PC-3 (cell line): ENCODE results near the gene SPRED1. TPM values are rescaled to one million over a fixed set of nuclear protein-coding genes. Genes with fewer than 3 reads are reported as not detected.
A peak's percentile ranks its signal among the peaks of the same experiment; 100 is the strongest.

Experiments used
- ATAC-seq: fragments of 200-7000 bp; cut with Tn5 transposase; 2 replicates; pipeline ENCODE4 v1.9.1; 2020; ENCODE audit warnings: mild to moderate bottlenecking, moderate library complexity
- BruUV-seq: library from RNA; stranded (reverse); fragments of 400-500 nt; replicated peaks from 2 replicates; lab custom pipeline; 2021; lab: Mats Ljungman, UMichigan
- CTCF ChIA-PET: fragments of 300-600 bp; sonication (Branson Sonifier 250); formaldehyde crosslinking; loops from one replicate; lab custom pipeline; 2022; ENCODE audit warnings: antibody characterized with exemption; lab: Charles Lee
- POLR2A ChIA-PET: fragments of 300-600 bp; sonication (Branson Sonifier 250); formaldehyde crosslinking; loops from one replicate; lab custom pipeline; 2022; ENCODE audit warnings: antibody characterized with exemption; ENCODE audit not compliant: unreplicated experiment; lab: Charles Lee
- DNase-seq: peaks from one replicate; pipeline ENCODE4 v3.0.0-alpha.2; 2015
- H2AFZ ChIP-seq: fragments of 300-600 bp; sonication (generic); 2 replicates; pipeline ENCODE4 v1.6.0; 2016; ENCODE audit warnings: antibody characterized with exemption, low read length
- H3F3A ChIP-seq: fragments of 300-600 bp; sonication (generic); one replicate; pipeline ENCODE4 v1.6.0; 2017; ENCODE audit warnings: antibody characterized with exemption, low read length, control low read depth, mild to moderate bottlenecking; ENCODE audit not compliant: unreplicated experiment
- H3K27ac ChIP-seq: fragments of 300-600 bp; sonication (generic); 2 replicates; pipeline ENCODE4 v1.5.1; 2016; ENCODE audit warnings: mild to moderate bottlenecking, low read length
- H3K27me3 ChIP-seq: fragments of 300-600 bp; sonication (generic); 2 replicates; pipeline ENCODE4 v1.6.1; 2016; ENCODE audit warnings: low read length, mixed read lengths
- H3K36me3 ChIP-seq: fragments of 300-600 bp; sonication (generic); 2 replicates; pipeline ENCODE4 v1.6.1; 2016; ENCODE audit warnings: low read depth, mixed run types, low read length, mixed read lengths
- H3K4me1 ChIP-seq: fragments of 300-600 bp; sonication (generic); 2 replicates; pipeline ENCODE4 v1.5.1; 2016; ENCODE audit warnings: low read length; ENCODE audit not compliant: insufficient read depth
- H3K4me2 ChIP-seq: fragments of 300-600 bp; sonication (generic); 2 replicates; pipeline ENCODE4 v1.6.0; 2016; ENCODE audit warnings: low read length
- H3K4me3 ChIP-seq: fragments of 300-600 bp; sonication (generic); 2 replicates; pipeline ENCODE4 v1.5.1; 2016; ENCODE audit warnings: mild to moderate bottlenecking, low read length, mixed read lengths
- H3K79me2 ChIP-seq: fragments of 300-600 bp; sonication (generic); 2 replicates; pipeline ENCODE4 v1.6.1; 2017; ENCODE audit warnings: low read length, mixed read lengths
- H3K9ac ChIP-seq: fragments of 300-600 bp; sonication (generic); 2 replicates; pipeline ENCODE4 v1.6.0; 2016; ENCODE audit warnings: mild to moderate bottlenecking, low read length
- H3K9me2 ChIP-seq: fragments of 300-600 bp; sonication (generic); replicated peaks from 2 replicates; pipeline ENCODE4 v1.6.1; 2016; ENCODE audit warnings: mixed run types, low read length, mixed read lengths
- H3K9me3 ChIP-seq: fragments of 300-600 bp; sonication (generic); 2 replicates; pipeline ENCODE4 v1.6.1; 2016; ENCODE audit warnings: low read length, mixed read lengths
- H4K20me1 ChIP-seq: fragments of 300-600 bp; sonication (generic); 2 replicates; pipeline ENCODE4 v1.6.1; 2016; ENCODE audit warnings: low read length, mixed read lengths
- EZH2 ChIP-seq: fragments of 300-600 bp; sonication (generic); IDR thresholded peaks from one replicate; pipeline ENCODE4 v1.6.1; 2017; ENCODE audit warnings: antibody characterized with exemption, mild to moderate bottlenecking, low read length; ENCODE audit not compliant: unreplicated experiment
- EZH2phosphoT487 ChIP-seq: fragments of 300-600 bp; sonication (generic); IDR thresholded peaks from 2 replicates; pipeline ENCODE4 v1.6.1; 2018; ENCODE audit warnings: mild to moderate bottlenecking, antibody characterized with exemption, low read length, borderline replicate concordance
- intact Hi-C: fragments of 100-400 bp; cut with micrococcal nuclease; formaldehyde crosslinking; loops from 2 replicates; pipeline ENCODE4 v1.9.0; 2023
- total RNA-seq: library from RNA; depleted of rRNA; stranded (reverse); fragments of >200 nt; gene quantifications from 2 replicates; pipeline ENCODE4 v1.2.3, GENCODE V29; 2014
- TF ChIP-seq, protein P1 (sequence below): fragments of 300-600 bp; sonication (generic); conservative IDR thresholded peaks from 2 replicates; pipeline ENCODE4 v1.5.1; 2017; ENCODE audit warnings: antibody characterized with exemption, low read depth, mild to moderate bottlenecking, low read length

Gene SPRED1
- total RNA-seq, 1 experiment from 2014 or later, result 39.7 TPM

DNA sequence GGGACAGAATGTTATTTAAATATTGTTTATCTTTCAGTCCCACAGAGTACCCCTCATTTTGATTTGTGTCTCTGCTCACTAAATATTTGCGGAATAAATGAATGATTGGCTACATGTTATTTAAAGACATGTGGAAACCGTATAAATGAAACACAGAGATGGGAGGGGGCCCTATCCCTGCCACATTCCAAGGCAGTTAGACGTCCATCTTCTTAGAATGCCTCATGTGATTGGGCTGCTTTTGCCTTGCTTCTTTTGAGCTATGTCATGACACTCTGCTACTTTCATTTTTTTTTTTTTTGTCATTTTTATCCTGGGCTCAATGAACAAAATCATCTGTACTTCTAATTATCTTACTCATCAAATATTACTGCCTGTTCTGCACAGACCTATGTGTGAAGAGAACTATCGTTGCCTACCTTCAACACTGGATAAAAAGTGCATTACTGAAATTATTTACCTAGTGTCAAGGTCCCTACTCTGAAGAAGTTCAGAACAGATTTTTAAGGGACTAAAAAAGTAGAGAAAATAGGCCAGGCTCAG is 117.4 kb downstream of the SPRED1 start:
- Histone ChIP-seq H2AFZ (no peak overlapping the region), H3K36me3 (no peaks in the 10 kb centered on the region), H3K9me3 (no peaks in the 10 kb centered on the region), H3F3A (no peaks in the 10 kb centered on the region), H3K27me3 (peaks cover 12% of the 10 kb centered on the region; the same call in 1 of the 2 replicates), H3K79me2 (no peaks in the 10 kb centered on the region), H3K4me3 (no peak overlapping the region), H3K27ac (no peak overlapping the region), H3K9ac (no peak overlapping the region), H3K4me1 (no peaks in the 10 kb centered on the region), H3K4me2 (no peak overlapping the region), H3K9me2 (no peaks in the 10 kb centered on the region), H4K20me1 (no peaks in the 10 kb centered on the region)
- no TSS peak for BruUV-seq
- CTCF ChIA-PET, result interaction anchor here (0.6 kb wide), 1 partner anchor 911 kb away, joined by 4 read pairs; no protein-coding TSS in a partner anchor
- POLR2A ChIA-PET, result no interaction called here
- DNase-seq (no peak), ATAC-seq (no peak)
- TF ChIP-seq EZH2, result no peak
- no peak for TF ChIP-seq EZH2phosphoT487
- TF ChIP-seq, protein P1, sequence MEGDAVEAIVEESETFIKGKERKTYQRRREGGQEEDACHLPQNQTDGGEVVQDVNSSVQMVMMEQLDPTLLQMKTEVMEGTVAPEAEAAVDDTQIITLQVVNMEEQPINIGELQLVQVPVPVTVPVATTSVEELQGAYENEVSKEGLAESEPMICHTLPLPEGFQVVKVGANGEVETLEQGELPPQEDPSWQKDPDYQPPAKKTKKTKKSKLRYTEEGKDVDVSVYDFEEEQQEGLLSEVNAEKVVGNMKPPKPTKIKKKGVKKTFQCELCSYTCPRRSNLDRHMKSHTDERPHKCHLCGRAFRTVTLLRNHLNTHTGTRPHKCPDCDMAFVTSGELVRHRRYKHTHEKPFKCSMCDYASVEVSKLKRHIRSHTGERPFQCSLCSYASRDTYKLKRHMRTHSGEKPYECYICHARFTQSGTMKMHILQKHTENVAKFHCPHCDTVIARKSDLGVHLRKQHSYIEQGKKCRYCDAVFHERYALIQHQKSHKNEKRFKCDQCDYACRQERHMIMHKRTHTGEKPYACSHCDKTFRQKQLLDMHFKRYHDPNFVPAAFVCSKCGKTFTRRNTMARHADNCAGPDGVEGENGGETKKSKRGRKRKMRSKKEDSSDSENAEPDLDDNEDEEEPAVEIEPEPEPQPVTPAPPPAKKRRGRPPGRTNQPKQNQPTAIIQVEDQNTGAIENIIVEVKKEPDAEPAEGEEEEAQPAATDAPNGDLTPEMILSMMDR, result no peak
- intact Hi-C loops, result no loop called here

DNA sequence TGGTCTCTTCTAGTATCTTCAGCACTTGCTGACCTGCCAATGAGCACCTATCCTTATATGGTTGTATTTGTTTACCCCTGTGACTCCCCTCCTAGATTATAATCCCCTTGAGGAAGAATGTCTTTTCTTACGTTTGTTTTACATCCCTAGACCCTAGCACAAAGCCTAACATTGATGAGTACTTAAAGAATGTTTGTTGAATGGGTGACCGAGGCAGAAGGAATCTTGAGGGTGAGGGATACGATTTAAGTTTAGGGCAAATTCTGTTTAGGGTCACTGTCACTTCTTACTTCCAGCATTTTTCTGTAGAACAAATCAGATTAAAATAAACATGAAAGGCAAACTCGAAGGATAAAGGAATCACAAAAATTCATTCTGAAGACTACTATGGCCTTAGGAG is 120.4 kb downstream of the SPRED1 start:
- ChIA-PET POLR2A (no interaction called here), CTCF (no interaction called here)
- ATAC-seq (no peak), DNase-seq (peak; percentile 23)
- H3K4me1 ChIP-seq, result no peaks in the 10 kb centered on the region
- no peak overlapping the region for H3K9ac ChIP-seq
- H3F3A ChIP-seq, result no peaks in the 10 kb centered on the region
- no peaks in the 10 kb centered on the region for H3K9me2 ChIP-seq
- no peaks in the 10 kb centered on the region for H3K9me3 ChIP-seq
- intact Hi-C loops, result no loop called here
- no peaks in the 10 kb centered on the region for H3K36me3 ChIP-seq
- no peak overlapping the region for H3K4me3 ChIP-seq
- H3K79me2 ChIP-seq, result no peaks in the 10 kb centered on the region
- H3K4me2 ChIP-seq, result no peak overlapping the region
- no peaks in the 10 kb centered on the region for H3K27me3 ChIP-seq
- H3K27ac ChIP-seq, result no peak overlapping the region
- no peaks in the 10 kb centered on the region for H4K20me1 ChIP-seq
- TF ChIP-seq, protein P1, result no peak
- TF ChIP-seq EZH2phosphoT487 (no peak), EZH2 (no peak)
- no peak overlapping the region for H2AFZ ChIP-seq
- no TSS peak for BruUV-seq

DNA sequence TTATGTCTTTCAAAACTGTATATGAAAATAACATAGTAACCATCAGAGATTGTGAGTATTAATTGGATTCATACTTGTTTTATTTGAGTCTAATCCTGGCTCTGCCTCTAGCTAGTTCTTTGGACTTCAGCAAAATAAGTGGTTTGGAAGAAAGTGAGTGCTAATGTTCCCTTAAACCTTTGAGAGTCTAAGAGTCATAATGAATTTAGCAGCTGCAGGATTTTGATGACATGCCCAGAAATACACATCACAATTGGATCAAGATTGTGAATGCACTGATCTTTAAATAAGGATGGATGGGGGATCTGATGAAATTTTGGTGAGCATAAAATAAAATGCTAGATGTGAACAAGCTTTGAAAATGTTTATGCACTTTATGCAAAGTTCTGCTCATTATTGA is 121.4 kb downstream of the SPRED1 start:
- CTCF ChIA-PET, result no interaction called here

More for the DNA sequence above, 121.4 kb downstream of the SPRED1 start:
- no peak for DNase-seq
- H3K4me2 ChIP-seq, result no peak overlapping the region
- H3F3A ChIP-seq, result no peaks in the 10 kb centered on the region
- H3K9me2 ChIP-seq, result no peaks in the 10 kb centered on the region
- H3K79me2 ChIP-seq, result no peaks in the 10 kb centered on the region
- no peak for TF ChIP-seq EZH2
- TF ChIP-seq, protein P1, result no peak
- TF ChIP-seq EZH2phosphoT487, result no peak
- H3K9ac ChIP-seq, result no peak overlapping the region
- no peak for ATAC-seq
- H2AFZ ChIP-seq, result no peak overlapping the region
- no peaks in the 10 kb centered on the region for H3K4me1 ChIP-seq
- H3K9me3 ChIP-seq, result no peaks in the 10 kb centered on the region
- H3K27me3 ChIP-seq, result no peaks in the 10 kb centered on the region
- H3K4me3 ChIP-seq, result no peak overlapping the region
- no peak overlapping the region for H3K27ac ChIP-seq
- intact Hi-C loops, result no loop called here
- H4K20me1 ChIP-seq, result no peaks in the 10 kb centered on the region
- H3K36me3 ChIP-seq, result no peaks in the 10 kb centered on the region
- POLR2A ChIA-PET, result no interaction called here
- BruUV-seq, result no TSS peak
